ENCODE data around the gene FAM181A.

The FAM181A gene

GRCh38 chr14:93926873-93927799 lies at the start of gene FAM181A:
Gene FAM181A, plus strand, starts transcription at chr14:93927344. Its CDS starts 942 bp downstream, at chr14:93928286.
- DNase-seq (ENCODE audit: low spot score): no peak

GRCh38 chr14:93878212-93878611 lies 48.9 kb upstream of the FAM181A start:
- no peak for DNase-seq (ENCODE audit: low spot score)

GRCh38 chr14:93878871-93879270 lies 48.3 kb upstream of the FAM181A start:
- DNase-seq (ENCODE audit: low spot score): no peak

GRCh38 chr14:93879362-93879983 lies 47.7 kb upstream of the FAM181A start:
- DNase-seq (ENCODE audit: low spot score): no peak

- DNase-seq (ENCODE audit: low spot score): no peak
Observed at GRCh38 chr14:93880021-93880820, 46.9 kb upstream of the FAM181A start.

GRCh38 chr14:93884950-93885349 lies 42.2 kb upstream of the FAM181A start:
- no peak for DNase-seq (ENCODE audit: low spot score)

- no peak for DNase-seq (ENCODE audit: low spot score)
Observed at GRCh38 chr14:93888995-93889394, 38.1 kb upstream of the FAM181A start.

- DNase-seq (ENCODE audit: low spot score): no peak
Observed at GRCh38 chr14:93889739-93890483, 37.2 kb upstream of the FAM181A start.

- no peak for DNase-seq (ENCODE audit: low spot score)
Observed at GRCh38 chr14:93891756-93892504, 35.2 kb upstream of the FAM181A start.

- no peak for DNase-seq (ENCODE audit: low spot score)
Observed at GRCh38 chr14:93892505-93892839, 34.7 kb upstream of the FAM181A start.

- DNase-seq (ENCODE audit: low spot score): peak; percentile 87
Observed at GRCh38 chr14:93892923-93893558, 34.1 kb upstream of the FAM181A start.

- DNase-seq (ENCODE audit: low spot score): no peak
Observed at GRCh38 chr14:93893661-93894261, 33.4 kb upstream of the FAM181A start.

- no peak for DNase-seq (ENCODE audit: low spot score)
Observed at GRCh38 chr14:93895023-93895604, 32.0 kb upstream of the FAM181A start.

GRCh38 chr14:93897476-93897845 lies 29.7 kb upstream of the FAM181A start:
- no peak for DNase-seq (ENCODE audit: low spot score)

- DNase-seq (ENCODE audit: low spot score): no peak
Observed at GRCh38 chr14:93898081-93898611, 29.0 kb upstream of the FAM181A start.

- DNase-seq (ENCODE audit: low spot score): no peak
Observed at GRCh38 chr14:93898731-93899130, 28.4 kb upstream of the FAM181A start.

GRCh38 chr14:93901813-93902212 lies 25.3 kb upstream of the FAM181A start:
- no peak for DNase-seq (ENCODE audit: low spot score)

- DNase-seq (ENCODE audit: low spot score): no peak
Observed at GRCh38 chr14:93902619-93903307, 24.4 kb upstream of the FAM181A start.
